Left renal cortex interstitium (tissue), 4 donors: ENCODE measurements around the gene COL8A1. TPM values are rescaled to one million over a fixed set of nuclear protein-coding genes. Genes with fewer than 3 reads are reported as not detected.

Experiments
- DNase-seq, 4 donors: peaks; one replicate each; pipeline ENCODE4 v3.0.0-alpha.2; 2013; ENCODE audit warnings: low read depth in 4 of 4, low spot score in 2 of 4, missing footprints in 1 of 4
- polyA plus RNA-seq, 4 donors: library from polyadenylated mRNA; unstranded; fragments of 120-200 nt; gene quantifications; one replicate each; pipeline ENCODE4 v1.2.1, GENCODE V29; 2013; ENCODE audit not compliant: insufficient read length in 4 of 4

The COL8A1 gene
- polyA plus RNA-seq, 4 donors: 5.4 to 11.5 (median 7.6) TPM

- DNase-seq: no peak
Observed at GRCh38 chr3:99668044-99668443, 29.6 kb downstream of the COL8A1 start.

GRCh38 chr3:99669879-99670555 lies 31.6 kb downstream of the COL8A1 start:
- DNase-seq: no peak

DNA sequence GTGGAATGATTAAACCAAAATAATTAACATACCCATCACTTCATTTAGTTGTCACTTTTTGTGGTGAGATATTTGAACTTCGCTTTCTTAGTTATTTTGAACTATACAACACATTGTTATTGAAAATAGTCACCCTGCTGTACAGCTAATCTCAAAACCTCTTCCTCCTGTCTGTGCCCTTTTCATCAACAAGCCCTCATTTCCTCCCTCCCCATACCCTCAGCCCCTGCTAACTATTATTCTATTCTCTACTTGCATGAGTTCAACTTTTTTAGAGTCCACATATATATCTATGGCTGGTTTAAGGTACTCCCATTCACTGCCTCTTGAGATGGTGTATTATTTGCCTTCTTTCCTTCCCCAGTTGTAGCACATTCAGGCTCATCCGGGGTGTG lies 32.2 kb downstream of the COL8A1 start:
- DNase-seq: no peak

DNA sequence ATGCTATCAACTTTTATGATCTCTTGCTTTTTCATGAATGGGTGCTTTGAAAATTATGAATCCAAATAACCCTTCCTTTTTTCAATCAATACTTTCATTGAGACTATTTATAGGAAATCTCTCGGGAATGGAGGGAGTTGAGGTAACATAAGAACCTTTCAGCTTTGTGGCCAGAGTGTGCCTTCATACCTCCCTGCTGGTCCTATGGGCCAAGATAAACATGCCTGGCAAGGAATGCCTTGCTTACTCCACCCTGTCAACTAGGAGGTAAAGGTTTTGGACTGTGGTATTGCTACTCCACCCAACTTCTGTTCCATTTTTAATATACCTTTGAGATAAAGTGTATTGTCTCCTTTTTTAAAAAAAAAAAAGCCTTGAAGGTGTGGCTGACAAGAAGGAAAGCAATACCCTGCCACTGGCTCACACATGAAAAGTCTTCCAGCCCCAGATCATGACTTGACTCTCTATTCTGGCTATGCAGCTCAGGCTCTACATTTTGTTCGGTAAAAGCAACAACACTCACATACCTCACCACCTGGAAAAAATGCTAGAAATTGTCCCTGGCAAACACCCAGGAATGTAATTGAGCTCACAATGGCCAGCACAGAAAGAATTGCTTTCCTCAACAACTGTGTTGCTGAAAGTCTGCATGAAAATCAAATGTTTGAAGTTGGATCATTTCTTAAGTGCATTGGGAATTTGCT lies 35.8 kb downstream of the COL8A1 start:
- DNase-seq: no peak

DNA sequence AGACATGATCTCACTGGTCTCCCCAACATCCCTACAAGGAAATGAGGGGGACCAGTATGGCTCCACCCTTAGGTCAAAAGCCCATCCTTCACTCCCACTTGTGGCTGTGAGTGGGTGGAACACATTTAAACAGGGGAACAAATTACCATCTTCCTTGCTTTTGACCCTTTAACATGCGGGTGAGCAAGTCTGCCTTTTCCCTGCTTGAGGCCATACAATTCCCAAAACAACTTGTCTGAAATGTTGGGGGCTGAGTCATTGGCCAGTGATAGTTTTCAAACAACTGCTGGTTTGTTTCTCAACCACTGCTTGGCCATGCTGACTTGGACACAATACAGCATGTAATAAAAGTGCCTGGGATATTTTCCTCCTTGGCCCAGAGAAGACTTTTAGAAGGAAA lies 39.6 kb downstream of the COL8A1 start:
- DNase-seq: no peak

GRCh38 chr3:99678896-99679295 lies 40.5 kb downstream of the COL8A1 start:
- no peak for DNase-seq

DNA sequence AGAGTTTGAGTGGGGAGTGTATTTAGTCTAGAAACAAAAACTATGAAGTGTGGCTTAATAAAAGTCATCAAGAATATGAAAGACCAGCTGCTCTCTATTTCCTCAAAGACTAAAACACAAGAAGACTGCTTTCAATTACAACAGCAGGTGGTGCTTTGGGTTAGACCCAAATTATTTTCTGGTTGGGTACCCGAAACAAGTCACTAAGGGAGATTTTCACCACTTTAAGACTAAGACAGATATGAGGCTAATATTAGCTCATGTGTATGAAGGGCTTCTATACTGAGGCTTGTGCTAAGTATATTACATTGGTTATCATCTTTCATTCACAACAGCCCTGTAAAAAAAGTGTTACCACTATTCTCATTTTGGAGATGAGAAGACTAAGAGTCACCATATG lies 43.1 kb downstream of the COL8A1 start:
- no peak for DNase-seq

- no peak for DNase-seq
Observed at GRCh38 chr3:99681976-99682375, 43.6 kb downstream of the COL8A1 start.

GRCh38 chr3:99683465-99683864 lies 45.1 kb downstream of the COL8A1 start:
- no peak for DNase-seq

DNA sequence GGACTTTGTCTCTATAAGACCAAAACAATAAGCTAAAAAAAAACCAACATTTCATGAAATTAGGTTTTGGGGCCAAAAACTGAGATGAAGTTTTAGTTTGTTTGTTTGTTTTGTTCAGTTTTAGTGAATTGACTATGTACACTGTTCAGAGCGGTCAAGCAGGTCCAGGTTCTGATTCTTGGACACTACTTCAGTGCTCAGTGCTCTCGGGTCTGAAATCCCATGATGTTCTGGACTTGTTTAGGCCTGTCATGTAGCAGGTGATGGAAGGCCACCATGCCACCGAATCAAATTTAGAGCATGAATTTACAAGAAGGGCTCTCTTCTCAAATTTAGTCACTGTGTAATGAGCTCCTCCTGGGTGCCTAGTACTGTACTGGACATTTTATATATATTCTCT lies 45.5 kb downstream of the COL8A1 start:
- no peak for DNase-seq

- no peak for DNase-seq
Observed at GRCh38 chr3:99684644-99685043, 46.2 kb downstream of the COL8A1 start.

DNA sequence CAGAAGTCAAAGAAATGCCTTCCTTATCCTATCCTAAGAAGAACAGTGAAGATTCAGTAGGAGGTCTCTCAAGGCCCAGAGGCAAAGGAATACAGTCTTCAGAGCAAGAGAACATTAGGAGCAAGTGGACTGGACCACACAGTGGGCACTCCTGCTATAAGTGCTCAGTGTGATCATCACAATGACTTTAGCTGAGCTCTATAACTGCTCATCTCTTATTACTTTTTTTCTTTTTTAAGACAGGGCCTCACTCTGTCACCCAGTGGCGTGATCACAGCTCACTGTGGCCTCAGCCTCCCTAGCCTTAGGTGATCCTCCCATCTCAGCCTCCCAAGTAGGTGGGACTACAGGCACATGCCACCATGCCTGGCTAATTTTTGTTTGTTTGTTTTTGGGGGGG lies 48.1 kb downstream of the COL8A1 start:
- no peak for DNase-seq

DNA sequence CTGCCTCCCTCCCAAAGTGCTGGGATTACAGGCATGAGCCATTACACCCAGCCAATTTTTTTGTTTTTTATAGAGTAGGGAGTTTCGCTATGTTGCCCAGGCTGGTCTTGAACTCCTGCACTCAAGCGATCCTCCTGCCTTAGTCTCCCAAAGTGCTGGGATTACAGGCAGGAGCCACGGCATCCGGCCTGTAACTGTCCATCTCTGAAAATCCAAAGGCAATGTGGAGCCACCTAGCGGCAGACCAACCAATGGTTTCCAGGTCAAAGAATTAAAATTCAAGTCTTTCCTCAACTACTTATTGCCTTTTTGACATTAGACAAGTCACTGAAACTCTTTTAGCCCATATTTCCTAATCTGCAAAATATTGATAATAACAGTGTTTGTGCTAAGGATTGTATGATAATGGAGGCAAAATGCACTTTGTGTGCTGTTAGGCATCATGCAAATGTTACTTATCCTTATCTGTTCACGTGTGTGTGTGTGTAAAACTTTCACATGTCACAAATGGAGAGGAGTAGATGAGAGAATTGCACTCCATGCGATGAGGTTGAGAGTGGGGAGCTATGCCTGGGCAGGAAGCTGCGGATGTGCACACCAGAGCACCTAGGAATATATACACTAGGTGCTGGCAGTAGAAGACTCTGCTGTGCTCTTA lies 48.7 kb downstream of the COL8A1 start:
- DNase-seq: no peak

GRCh38 chr3:99690761-99691369 lies 52.5 kb downstream of the COL8A1 start:
- no peak for DNase-seq

DNA sequence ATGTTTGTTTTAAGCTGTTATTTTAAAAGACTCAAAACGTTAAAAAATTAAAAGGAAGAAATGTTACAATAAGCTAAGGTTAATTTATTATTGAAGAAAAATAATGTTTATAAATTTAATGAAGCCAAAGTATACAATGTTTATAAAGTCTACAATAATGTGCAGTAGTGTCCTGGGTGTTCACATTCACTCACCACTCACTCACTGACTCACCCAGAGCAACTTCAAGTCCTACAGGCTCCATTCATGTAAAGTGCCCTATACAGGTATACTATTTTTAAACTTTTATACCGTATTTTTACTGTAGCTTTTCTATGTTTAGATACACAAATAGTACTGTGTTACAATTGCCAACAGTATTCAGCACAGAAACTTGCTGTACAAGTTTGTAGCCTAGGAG lies 55.2 kb downstream of the COL8A1 start:
- no peak for DNase-seq

- no peak for DNase-seq
Observed at GRCh38 chr3:99696497-99696896, 58.1 kb downstream of the COL8A1 start.

- no peak for DNase-seq
Observed at GRCh38 chr3:99697250-99697649, 58.9 kb downstream of the COL8A1 start.

DNA sequence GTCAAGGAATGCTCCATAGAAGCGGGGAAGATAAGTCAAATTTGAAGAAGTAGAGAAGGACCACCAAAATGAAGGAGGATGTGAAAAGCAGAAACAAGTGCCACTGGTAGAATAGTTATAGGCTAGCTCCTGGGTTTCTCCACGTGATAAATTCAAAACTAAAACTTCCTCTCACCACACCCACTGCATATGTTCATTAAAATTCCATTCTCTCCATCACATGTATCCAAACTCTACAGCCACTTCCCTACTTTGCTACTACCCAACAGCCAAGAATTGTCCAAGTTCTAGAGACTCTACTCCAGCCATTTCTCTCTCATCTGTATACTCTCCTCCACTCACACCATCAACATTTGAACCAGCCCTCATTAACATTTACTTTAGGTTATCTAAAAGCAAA lies 60.5 kb downstream of the COL8A1 start:
- no peak for DNase-seq

DNA sequence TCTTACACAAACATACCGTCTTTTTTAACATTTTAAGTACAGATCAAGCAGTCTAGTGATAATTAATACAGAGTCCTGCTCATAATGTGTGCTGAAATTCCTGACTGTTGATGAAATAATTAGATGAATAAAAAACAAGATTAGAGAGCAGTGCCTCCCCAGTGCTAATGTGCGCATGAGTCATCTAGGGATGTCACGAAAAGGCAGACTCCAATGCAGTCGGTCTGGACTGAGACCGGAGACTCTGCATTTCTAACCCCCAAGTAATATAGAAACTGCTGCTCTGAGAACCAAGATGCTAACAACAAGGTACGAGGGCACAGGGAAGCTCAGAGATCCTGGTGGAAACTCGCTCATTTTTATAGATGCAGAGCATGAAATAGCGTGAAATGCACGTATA lies 61.4 kb downstream of the COL8A1 start:
- no peak for DNase-seq

DNA sequence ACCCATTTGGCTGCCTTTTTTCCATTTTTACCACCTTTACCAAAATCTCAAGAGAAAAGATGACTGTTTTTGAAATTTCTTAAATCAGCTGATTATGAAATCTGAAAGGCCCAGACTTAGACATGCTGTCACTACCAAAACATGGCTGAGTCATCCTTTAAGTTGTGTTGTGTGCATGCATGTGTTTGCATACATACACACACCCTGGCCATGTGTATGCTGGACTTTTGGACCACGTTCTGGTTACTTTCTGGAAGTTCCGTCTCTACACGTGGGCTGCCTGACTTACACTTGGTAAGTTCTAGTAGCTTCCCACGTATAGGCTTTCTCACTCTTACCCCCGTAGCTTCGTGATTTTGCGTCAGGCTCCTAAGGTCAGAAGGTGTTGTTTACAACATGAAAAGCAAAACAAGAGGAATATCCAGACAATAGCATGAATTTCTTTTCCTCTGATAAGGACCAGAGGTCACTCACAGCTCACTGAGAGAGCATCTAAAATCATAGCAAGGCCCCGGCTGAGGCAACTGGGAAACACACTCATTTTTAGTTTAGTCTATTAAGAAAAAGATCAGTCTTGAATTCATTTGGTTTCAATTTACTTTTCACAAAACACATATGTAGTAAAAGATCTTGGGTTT lies 62.4 kb downstream of the COL8A1 start:
- no peak for DNase-seq
